GM11168 (cell line): ENCODE measurements around the gene IDI2.
"Not testable (repeated sequence)": the region's sequence is repeated elsewhere in the genome, so short reads cannot be mapped to it uniquely, and the experiment has no call there.

Source experiments
- in situ Hi-C: fragments of 300-500 bp; cut with MboI; formaldehyde crosslinking; loops from one replicate; pipeline ENCODE4 v1.12.0; 2022; ENCODE audit warnings: low sequenced_read_pairs; ENCODE audit not compliant: unreplicated experiment

IDI2 gene

GRCh38 chr10:1010703-1011102, 15.0 kb downstream of the IDI2 start:
- in situ Hi-C loops, result no loop called here

- in situ Hi-C loops, result not testable (repeated sequence)
Observed at GRCh38 chr10:1009947-1010346, 15.7 kb downstream of the IDI2 start.

- in situ Hi-C loops, result no loop called here
Observed at GRCh38 chr10:1009071-1009494, 16.6 kb downstream of the IDI2 start.

DNA sequence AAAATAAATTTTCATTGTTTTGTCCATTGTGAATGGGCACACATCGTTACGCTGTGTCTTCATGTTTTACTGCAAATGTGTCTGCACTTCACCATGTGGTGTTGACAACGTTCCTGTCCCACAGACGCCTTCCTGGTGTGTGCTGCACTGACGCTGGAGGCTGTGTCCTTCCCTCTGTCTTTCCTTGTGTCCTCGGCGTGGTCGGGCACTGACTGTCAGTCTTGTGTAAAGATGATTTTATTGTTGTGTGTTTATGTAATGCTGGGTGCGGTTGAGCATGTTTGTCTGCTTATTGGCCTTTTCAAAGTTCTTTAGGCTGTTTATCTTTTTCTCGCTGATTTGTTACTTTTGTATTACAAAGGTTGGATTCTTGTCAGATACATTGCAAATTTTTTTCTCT, 18.1 kb downstream of the IDI2 start:
- in situ Hi-C loops, result no loop called here

DNA sequence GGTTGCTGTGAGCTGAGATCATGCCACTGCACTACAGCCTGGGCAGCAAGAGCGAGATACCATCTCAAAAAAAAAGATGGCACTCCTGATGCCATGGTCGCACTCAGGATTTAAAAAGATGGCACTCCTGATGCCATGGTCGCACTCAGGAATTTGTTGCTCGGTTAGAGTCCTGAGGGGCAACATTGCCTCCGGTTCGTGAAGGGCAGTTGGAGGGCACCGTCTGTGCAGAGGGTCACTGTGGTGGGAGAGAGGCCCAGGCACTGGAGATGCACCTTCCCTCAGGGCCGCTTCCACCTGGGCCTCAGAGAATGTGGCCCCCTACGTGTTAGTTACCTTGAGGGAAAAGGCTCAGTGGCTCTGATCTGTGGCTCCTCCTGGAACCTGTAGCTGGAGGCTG, 19.1 kb downstream of the IDI2 start:
- in situ Hi-C loops, result no loop called here

DNA sequence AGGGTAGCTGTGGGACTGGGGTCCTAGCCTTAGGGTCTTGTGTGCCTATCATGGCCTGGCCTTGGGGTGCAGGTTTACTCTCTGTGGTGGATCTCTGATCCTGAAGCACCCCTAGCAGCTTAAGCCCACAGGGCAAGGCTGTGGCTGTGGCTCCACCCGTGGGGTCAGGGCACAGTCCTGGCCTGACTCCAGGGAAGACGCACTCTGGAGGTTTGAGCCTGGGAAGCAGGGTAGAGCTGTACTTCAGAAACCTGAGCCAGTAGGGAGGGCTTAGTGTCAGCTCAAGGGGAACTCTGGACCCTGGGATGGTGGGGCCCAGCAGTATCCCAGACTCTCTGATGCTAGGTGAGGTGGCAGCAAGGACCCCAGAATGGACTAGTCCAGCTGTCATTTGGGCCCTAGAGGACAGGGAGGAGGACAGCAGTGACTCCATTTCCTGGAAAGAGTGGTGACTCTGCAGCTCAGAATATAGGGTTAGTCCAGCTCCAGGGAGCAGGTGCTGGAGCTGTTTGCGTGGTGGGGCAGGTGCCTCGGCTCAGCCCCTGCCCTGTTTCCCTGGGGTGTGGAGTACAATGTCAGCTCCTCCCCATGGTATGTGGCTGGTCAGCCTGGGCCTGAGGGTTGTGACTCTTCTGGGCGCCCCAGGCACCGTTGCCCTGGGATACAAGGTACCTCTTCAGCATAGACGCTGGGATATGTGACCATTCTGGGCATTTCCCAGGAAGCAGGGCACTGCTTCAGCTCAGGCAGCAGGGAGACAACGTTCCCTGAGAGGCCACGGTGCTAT, 21.6 kb downstream of the IDI2 start:
- in situ Hi-C loops, result no loop called here

- in situ Hi-C loops, result no loop called here
Observed at GRCh38 chr10:1002425-1003006, 23.1 kb downstream of the IDI2 start.

- in situ Hi-C loops, result no loop called here
Observed at GRCh38 chr10:997266-998022, 28.2 kb downstream of the IDI2 start.

DNA sequence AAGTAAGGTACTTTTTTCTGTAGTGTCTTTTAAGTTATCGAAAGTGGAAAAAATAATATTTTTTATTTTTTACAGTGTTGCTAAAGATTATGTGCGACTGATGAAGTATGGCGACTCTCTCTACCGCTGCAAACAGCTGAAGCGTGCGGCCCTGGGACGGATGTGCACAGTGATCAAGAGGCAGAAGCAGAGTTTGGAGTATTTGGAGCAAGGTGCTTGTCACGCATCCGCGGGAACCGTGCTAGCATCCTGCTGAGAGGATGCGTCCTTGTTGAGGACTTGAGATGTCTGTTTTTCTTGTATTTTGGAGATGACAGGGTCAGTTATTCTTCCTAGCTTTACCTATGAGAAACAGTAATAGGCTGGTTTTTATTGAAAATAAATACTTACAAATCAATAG, 29.6 kb downstream of the IDI2 start:
- in situ Hi-C loops, result no loop called here

- in situ Hi-C loops, result no loop called here
Observed at GRCh38 chr10:995559-995926, 30.1 kb downstream of the IDI2 start.

DNA sequence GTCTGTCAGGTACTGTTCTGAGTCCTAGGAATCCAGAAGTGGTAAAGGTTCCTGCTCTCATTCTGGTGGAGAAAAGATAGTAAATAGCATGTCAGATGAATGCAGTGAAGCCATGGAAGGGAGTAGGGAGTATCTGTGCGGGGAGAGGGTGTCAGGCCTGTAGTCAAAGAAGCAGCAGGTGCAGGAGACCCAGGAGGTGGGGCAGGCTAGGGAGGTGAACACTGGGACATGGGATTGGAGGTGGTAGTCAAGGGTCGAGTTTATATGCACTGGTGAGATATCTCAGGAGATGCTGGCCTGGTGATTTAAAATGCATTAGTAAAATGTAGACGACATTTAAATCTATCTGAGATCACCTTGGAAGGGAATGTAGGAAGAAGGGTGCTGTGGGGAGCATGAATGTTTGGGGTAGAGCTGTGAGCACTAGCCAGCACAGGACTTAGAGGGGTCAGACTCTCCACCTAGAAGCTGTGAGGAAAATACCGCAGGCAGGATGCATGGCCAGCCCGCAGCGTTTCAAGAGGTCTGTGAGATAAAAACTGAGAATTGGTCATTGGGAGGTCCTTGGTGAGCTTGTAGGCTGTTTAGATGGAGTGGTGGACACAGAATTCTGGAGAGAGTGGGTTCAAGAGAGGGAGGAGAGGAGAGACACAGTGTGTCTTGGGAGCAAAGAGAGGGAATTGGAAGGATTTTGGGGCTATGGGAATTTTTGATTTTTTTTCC, 30.7 kb downstream of the IDI2 start:
- in situ Hi-C loops, result no loop called here

- in situ Hi-C loops, result no loop called here
Observed at GRCh38 chr10:992871-993270, 32.8 kb downstream of the IDI2 start.

GRCh38 chr10:992467-992866, 33.2 kb downstream of the IDI2 start:
- in situ Hi-C loops, result no loop called here

GRCh38 chr10:990808-991207, 34.9 kb downstream of the IDI2 start:
- in situ Hi-C loops, result no loop called here

DNA sequence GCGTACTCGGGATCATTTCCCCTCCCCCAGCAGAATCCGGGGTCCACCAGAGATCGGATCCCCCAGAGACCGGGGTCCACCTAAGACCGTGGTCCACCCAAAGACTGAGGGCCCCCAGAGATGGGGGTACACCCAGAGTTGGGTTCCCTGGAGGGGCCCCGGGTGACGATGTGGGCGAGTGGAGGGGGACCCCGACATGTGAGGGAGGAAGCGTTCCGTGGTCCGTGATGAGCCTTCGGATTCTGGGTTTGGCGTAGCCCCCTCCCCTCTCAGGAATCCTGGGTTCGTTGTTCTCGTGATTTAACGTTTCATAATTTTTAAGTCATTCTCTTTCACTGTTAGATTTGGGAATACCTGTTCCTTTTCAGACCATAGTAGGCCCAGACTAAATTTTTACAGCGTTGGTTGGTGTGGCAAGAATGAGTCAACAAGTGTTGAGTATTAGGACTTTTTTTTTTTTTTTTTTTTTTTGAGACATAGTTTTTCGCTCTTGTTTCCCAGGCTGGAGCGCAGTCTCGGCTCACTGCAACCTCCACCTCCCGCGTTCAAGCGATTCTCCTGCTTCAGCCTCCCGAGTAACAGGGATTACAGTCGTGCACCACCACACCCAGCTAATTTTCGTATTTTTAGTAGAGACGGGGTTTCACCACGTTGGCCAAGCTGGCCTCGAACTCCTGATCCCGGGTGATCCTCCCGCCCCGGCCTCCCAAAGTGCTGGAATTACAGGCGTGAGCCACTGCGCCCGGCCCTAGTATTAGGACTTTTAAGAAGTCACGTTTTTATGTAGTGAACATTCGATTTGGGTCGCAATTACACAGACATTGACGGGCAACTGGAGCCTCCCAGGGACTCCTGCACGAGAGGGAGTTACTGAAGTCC, 36.8 kb downstream of the IDI2 start:
- in situ Hi-C loops, result no loop called here

DNA sequence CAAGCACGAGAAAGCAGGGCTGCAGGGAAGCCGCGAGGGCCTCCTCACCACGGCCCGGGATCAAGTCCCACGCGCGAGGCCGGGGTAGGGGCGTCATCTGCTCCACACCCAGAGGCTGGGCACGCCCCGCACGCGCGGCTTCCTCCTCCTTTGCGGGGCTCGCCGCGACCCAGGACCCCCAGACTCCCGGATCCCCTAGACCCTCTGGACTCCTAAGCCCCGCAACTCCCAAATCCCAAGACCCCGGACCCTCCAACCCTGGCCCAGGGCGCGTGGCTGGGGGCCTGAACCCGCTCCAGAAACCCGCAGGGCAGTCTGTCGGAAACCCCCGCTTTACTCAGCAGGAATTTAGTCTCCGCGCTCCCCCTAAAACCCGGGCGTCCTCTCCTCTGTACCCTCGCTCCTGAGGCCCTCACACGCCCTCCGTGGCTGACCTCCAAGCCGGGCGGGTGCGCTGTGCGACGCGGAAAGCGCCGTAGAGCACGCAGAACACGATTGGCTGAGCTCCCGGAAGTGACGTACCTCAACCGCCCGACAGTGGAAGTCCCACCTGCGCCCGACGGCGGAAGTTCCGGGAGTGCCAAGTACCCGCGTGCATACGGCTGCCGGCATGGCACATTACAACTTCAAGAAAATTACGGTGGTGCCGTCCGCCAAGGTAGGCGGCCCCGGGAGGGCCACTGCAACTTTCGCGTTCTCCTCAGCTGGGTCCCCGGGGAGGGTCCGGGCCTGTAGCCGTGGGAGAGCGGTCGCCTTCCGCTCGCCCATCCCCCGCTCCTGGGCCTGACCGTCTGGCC, 37.6 kb downstream of the IDI2 start, which contains the start of gene GTPBP4:
Gene GTPBP4, plus strand, starts transcription at position 565 of the 797 bp plus-strand sequence. Its CDS starts 46 bp downstream, at position 611.
- in situ Hi-C loops, result no loop called here

GRCh38 chr10:987620-987869, 38.1 kb downstream of the IDI2 start:
- in situ Hi-C loops, result no loop called here

- in situ Hi-C loops, result no loop called here
Observed at GRCh38 chr10:986881-987619, 38.6 kb downstream of the IDI2 start.
